HG03442 (cell line): ENCODE measurements around the gene SF3B1.
A peak's percentile ranks its signal among the peaks of the same experiment; 100 is the strongest.
"Not testable (repeated sequence)": the region's sequence is repeated elsewhere in the genome, so short reads cannot be mapped to it uniquely, and the experiment has no call there.

ENCODE experiments used
- ATAC-seq: cut with Tn5 transposase; IDR thresholded peaks from one replicate; pipeline ENCODE4 v1.9.1; 2021; ENCODE audit warnings: mild to moderate bottlenecking, moderate library complexity; ENCODE audit not compliant: unreplicated experiment

SF3B1 gene, protein sequence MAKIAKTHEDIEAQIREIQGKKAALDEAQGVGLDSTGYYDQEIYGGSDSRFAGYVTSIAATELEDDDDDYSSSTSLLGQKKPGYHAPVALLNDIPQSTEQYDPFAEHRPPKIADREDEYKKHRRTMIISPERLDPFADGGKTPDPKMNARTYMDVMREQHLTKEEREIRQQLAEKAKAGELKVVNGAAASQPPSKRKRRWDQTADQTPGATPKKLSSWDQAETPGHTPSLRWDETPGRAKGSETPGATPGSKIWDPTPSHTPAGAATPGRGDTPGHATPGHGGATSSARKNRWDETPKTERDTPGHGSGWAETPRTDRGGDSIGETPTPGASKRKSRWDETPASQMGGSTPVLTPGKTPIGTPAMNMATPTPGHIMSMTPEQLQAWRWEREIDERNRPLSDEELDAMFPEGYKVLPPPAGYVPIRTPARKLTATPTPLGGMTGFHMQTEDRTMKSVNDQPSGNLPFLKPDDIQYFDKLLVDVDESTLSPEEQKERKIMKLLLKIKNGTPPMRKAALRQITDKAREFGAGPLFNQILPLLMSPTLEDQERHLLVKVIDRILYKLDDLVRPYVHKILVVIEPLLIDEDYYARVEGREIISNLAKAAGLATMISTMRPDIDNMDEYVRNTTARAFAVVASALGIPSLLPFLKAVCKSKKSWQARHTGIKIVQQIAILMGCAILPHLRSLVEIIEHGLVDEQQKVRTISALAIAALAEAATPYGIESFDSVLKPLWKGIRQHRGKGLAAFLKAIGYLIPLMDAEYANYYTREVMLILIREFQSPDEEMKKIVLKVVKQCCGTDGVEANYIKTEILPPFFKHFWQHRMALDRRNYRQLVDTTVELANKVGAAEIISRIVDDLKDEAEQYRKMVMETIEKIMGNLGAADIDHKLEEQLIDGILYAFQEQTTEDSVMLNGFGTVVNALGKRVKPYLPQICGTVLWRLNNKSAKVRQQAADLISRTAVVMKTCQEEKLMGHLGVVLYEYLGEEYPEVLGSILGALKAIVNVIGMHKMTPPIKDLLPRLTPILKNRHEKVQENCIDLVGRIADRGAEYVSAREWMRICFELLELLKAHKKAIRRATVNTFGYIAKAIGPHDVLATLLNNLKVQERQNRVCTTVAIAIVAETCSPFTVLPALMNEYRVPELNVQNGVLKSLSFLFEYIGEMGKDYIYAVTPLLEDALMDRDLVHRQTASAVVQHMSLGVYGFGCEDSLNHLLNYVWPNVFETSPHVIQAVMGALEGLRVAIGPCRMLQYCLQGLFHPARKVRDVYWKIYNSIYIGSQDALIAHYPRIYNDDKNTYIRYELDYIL

DNA sequence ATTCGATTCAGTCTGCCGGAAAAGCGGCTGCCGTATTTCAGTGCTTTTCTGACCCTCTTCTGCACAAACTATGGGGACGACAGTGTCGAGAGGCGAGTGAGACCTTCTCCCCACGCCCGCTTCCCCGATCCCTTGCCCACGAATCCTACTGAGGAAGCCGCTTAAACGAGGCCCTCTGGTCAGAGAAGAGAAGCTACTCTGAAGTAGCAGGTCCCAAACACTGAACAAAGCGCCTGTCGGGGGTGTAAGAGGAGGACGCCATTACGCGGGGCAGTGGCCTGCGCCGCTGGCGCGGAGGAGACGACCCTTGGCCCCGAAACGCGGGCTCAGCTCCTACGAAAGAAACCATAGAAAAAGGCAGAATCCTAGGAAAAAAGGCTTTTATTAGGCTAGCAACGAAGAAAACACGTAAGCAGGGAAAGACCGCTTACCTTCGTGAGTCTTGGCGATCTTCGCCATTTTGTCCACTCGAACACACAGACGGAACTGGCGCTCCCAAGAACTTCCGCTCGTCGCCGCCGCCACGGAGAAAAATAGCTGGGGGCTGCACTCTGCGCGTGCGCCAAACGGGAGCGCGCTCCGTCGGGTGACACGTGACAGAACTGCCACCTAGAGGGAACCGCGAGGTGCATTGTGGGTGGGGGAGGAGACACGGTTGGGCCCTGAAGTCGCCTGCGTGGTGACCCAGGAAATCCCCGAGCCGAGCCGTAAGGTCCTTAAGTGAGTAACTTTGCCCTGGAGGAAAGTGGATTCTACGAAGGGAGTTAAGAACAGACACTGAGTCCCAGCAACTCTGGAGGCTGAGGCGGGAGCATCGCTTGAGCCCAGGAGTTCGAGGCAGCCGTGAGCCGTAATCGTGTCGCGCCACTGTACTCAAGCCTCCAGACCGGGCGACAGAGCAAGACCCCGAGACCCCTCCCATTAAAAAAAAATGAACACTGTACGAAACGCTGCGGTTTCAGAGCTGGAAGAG lies at the start of gene SF3B1:
SF3B1 (minus strand) TSS at position 488 of the 973 bp plus-strand sequence; CDS start at position 459, 29 bp downstream.
- peak; percentile 89 for ATAC-seq

DNA sequence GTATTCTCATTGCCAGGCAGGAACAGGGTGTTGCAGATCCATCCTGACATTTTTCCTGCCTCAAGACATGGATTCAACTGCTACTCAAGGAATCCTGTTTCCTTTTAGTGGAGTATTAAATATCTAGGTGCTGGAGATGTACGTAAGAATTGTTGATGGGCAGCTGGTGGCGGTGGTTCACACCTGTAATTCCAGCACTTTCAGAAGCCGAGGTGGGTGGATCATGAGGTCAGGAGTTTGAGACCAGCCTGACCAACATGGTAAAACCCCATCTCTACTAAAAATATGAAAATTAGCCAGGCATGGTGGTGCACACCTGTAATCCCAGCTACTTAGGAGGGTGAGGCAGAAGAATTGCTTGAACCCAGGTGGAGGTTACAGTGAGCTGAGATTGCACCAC lies 49.4 kb upstream of the SF3B1 start:
- not testable (repeated sequence) for ATAC-seq

DNA sequence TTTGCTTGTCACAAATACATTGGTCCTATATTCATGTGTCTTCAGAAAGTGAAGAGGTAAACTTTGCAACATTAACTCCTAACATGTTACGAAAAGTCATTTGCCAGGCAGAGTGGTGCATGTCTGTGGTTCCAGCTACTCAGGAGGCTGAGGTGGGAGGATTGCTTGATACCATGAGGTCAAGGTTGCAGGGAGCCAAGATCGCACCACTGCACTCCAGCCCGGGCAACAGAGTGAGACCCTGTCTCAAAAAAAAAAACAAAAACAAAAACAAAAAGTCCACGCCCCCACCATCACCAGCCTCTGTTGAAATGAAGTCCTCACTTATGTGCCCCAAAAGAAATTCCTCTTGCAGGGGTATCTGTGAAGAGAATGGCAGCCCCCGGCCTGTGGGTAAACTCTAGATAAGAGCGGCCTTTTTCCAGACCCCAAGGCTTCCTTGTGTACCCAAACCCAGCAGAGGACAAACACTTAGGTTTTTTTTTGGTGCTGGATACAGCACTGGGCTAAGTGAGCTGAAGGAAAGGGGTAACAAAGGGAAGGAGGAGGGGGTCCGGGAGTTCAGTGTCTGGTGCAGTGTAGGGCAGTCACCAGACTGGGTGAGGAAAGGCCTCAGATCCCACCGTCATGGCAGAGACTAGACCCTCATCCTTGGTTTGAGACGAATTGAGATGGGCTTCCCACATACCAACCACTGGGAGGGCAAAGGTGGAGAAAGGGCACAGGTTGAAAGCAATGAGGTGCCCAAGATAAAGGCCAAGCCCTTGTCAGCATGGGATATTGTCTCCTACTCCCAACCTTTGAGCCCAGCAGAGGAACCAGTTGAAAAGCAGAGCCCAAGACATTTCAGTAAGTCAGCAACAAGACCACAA lies 45.6 kb upstream of the SF3B1 start:
- no peak for ATAC-seq

DNA sequence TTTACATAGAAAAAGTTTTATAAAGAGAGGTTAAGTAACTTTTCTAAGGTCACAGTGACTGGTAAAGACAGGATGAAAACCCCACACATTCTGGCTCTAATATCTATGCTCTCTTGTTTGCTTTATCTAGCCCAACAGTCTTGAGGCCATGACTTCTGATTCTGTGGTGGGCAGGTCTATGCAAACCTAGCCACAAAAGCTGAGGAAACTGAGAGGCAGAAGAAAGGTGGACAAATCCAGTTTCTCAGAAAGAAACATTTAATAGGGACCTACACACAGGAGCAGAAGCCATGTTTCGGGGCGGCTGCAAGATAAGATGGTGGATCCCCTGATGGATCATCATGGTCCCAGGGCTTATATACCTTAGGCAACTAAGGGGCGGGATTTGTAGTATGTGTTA lies 43.0 kb upstream of the SF3B1 start:
- ATAC-seq = no peak

DNA sequence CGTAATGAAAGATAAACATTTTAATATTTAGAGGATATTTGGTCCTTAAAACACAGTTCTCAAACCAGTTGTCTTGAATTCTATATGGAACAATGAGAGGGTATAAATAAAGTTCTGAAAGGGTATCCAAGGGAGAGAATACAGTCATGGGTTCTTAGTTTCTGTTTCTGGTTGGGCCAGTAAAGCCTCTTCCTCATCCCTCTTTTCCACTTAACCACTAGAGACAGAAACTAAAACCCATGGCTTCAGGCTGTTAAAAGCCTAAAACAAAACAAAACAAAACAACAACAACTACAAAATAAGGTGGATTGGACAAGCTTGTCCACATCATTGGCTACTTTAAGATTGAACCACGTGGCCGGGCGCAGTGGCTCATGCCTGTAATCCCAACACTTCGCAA lies 37.3 kb upstream of the SF3B1 start:
- no peak for ATAC-seq

DNA sequence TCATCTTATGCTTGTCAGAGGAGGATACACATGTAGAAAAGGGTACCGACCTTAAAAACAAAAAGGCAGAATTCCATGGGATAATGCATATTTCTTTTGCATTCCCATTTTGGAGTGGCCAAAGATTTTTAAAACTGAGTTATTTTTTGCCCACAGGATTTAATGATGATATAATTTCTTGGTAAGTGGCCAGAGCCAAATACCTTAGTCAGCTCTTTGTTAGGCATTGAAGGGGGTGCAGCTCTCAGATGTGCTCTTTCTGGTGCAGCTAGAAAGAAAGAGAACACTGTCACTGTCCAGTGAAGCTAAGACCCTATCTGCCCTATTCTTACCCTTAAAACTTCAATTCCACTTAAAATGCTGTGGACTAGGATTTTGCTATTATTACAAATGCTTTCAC lies 29.3 kb upstream of the SF3B1 start:
- no peak for ATAC-seq

DNA sequence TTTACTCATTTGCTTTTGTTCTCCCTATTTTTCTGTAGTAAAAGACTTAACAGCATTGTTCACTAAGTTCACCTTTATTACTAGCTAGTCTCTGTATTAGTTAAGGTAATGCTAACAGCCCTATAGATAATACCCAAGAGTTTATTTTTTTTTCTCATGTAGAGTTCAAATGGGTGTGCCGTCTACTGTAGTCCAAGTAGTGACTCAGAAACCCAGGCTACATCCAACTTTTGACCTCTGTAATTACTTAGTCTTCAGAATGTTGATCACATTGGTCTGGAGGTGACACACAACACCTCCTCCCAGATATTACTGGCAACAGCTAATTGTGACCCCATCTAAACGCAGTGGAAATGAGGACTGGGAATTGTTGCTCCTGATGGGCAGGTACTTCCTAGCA lies 26.2 kb upstream of the SF3B1 start:
- no peak for ATAC-seq

DNA sequence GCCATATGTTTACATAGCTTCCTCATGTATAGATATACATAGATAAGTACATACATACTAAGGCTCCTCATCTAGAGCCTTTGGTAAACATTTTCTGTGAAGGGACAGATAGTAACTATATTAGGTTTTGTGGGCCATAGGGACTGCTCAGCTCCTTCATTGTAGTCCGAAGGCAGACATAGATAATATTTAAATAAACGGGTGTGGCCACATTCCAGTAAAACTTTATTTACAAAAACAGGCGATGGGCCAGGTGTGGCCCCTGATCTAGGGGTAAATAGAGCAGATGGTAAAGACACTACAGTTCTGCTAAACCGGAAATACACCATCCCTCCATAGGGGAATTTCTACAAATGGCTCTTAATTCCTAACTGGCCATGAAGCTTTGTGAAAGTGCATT lies 25.8 kb upstream of the SF3B1 start:
- ATAC-seq = no peak

DNA sequence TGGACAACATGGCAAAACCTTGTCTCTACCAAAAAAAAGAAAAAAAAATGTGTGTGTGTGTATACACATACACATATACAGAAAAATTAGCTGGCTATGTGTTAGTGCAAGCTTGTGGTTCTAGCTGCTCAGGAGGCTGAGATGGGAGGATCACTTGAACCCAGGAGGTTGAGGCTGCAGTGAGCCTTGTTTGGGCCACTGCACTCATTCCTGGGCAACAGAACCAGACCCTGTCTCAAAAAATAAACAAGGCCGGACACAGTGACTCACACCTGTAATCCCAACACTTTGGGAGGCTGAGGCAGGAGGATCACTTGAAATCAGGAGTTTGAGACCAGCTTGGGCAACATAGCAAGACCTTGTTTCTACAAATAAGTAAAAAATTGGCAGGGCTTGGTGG lies 20.6 kb upstream of the SF3B1 start:
- no peak for ATAC-seq

DNA sequence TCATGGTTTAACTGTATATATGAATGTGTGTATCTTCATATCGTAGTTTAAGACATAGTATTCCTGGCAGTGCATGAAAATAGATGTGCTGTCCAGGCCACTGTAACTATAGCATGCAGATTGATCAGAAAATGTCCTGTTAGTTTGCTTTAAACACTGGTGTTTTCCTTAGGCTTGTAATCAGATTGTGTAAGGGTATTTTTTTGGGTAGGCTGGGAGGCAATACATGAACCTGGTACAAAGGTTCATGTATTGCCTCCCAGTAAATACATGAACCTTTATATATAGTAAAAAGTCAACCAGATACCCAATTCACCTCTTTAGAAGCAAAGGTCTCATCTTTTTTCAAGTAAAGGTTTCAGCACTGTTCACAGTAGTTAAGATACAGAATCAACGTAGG lies 20.1 kb upstream of the SF3B1 start:
- no peak for ATAC-seq

DNA sequence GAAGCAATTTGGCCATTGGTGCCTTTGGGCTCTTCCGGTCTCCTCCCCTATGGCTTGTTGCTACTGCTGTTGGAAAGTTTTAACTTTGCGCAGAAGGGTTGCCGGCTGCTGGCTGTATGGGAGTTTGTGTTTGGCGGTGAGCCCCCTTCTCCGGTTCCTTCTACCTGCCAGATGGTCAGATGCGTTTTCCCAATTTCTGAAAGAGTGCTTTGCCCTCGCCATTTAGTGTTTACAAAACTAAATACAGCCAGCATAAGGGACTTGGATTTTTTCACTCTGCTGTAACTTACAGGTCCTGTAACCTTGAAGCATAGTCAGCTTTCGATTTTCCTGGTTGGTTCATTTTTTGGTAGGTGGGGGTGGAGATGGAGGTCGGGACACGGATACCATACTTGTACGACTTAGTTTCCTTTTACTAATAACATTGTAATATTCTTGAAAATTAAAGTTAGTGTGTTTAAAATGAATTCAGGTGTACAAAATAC lies 19.1 kb upstream of the SF3B1 start:
- ATAC-seq = peak; percentile 27

DNA sequence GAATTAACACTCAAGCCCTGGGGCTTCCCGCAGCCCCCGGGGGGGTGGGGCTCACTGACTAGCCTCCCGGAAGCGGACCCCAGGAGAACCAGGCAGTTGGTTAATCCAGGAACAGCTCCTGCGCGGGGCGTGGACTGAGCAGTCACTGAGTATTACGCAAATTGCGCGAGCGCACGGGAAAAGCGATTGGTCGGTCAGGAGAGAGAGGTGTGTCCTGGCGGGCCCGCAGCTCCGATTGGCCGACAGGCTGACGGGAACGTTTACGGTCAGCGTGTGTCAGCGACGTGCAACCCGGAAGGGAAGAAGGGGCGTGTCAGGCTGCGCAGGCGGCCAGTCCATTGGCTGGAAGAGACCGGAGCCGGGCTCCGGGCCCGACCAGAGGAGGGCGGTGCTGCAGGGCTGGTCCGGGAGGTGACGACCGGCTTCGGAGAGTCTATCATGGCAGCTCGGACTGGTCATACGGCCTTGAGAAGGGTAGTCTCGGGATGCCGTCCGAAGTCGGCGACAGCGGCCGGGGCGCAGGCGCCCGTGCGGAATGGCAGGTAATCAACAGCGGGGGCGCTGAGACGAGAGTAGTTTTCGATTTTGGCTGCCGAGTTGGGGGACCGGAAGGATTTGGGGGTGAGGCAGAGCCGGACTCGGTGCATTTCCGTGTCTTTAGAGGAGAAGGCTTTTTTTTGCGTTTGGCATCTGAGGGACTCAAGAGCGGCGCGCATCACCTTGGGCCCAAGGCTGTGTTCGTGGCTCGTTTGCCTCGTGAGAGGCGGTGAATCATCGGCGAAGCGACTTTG lies 18.5 kb upstream of the SF3B1 start, which contains the start of gene COQ10B:
COQ10B (plus strand) TSS at position 430 of the 791 bp plus-strand sequence; CDS start at position 439, 9 bp downstream.
- peak; percentile 91 for ATAC-seq

DNA sequence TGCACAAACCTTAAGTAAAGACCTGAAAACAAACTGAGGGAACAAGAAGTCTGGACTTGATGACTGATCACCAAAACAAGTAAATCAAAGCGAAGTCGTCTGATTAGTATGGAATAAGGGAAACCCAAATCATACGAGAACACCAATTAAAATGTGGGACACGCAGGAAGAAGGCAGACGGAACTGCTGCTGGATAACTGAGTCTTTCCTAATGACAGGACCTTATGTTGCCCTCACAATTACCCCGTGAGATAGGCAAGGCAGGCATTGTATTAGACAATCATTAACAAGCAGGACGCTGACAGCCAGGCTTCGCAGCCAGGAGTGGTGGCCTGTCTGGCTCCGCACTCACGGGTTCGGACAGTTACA lies 17.9 kb upstream of the SF3B1 start:
- ATAC-seq = no peak

DNA sequence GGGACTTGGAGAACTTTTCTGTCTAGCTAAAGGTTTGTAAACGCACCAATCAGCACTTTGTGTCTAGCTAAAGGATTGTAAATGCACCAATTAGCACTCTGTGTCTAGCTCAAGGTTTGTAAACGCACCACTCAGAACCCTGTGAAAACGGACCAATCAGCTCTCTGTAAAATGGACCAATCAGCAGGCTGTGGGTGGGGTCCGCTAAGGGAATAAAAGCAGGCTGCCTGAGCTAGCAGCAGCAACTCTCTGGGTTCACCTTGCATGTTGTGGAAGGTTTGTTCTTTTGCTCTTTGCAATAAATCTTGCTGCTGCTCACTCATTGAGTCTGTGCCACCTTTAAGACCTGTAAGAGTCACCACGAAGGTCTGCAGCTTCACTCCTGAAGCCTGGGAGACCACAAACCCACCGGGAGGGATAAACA lies 16.1 kb upstream of the SF3B1 start:
- not testable (repeated sequence) for ATAC-seq

DNA sequence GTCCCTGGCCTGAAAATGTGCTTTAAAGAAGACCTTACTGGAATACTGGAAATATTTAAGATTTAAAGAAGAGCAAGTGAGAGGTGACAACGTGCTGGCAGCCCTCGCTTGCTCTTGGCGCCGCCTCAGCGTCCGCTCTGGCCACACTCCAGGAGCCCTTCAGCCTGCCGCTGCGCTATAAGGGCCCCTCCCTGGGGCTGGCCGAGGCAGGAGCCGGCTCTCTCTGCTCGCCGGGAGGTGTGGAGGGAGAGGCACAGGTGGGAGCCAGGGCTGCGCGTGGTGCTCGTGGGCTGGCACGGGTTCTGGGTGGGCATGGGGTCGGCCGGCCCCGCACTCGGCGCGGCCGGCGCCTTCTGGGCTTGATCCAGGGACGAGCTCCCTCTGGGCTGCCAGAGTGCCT lies 15.6 kb upstream of the SF3B1 start:
- ATAC-seq = no peak

DNA sequence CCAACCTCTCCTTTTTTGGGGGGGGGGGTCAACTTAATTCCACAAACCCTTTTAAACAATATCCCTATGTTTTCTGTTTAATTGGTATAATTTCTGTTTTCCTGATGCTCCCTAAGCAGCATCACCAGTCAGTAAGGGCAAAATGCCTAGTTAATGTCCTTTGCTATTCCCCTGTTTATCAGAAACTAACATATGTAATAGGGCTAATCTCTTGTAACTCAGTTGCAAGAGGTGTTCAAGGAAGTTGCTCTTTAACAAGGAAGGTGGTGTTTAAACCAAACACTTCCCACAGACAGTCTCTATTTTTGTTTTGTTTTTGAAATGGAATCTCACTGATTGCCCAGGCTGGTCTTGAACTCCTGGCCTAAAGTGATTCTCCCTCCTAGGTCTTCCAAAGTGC lies 12.0 kb upstream of the SF3B1 start:
- no peak for ATAC-seq

DNA sequence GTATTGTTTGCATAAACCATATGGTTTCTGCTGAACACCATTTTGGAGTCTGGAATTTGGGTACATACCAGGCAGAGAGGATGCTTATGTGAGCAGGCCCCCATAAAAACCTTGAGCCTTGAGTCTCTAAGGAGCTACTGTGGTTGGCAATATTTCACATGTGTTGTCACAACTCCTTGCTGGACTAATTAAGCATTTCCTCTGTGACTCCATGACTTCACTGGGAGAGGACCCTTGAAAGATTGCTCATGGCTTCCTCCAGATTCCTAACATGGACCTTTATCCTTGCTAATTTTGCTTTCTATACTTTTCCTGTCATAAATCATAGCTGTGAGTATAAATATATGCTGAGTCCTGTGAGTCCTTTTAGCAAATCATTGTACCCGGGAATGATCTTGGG lies 10.9 kb upstream of the SF3B1 start:
- no peak for ATAC-seq

DNA sequence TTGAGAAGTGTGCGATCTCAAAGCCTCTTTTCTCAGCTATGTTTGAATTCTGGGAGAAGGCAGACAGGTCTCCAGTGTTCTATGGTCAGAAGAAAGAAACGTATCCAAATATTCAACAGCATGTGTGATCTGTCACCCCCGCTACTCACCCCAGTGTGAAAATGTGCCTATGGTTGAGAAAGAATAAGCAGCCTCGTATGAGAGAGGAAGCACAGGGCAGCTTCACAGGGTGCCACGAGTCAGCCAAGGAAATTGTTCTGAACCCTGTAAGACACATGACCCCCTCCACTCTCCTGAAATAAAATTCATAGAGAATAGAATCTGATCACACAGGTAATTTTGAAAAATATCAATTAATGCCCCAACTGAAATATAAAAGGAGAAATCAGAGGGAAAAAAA lies 8.0 kb upstream of the SF3B1 start:
- no peak for ATAC-seq
